ENCODE measurements around the gene NCKAP5.

- TF ChIP-seq RFX5 (IDR thresholded peaks at IDR 0.05; ENCODE audit: borderline replicate concordance, low read depth, low read length) = no peak
- TF ChIP-seq MAX (IDR thresholded peaks at IDR 0.05) = no peak
- TF ChIP-seq POLR2AphosphoS5 (IDR thresholded peaks at IDR 0.05; ENCODE audit: low read depth, low read length) = no peak
- TF ChIP-seq POLR2A (IDR thresholded peaks at IDR 0.05; ENCODE audit: control extremely low read depth in 1 of 2, low read depth in 2 of 2, low read length in 2 of 2) = no peak
- no peak for TF ChIP-seq FOSL1 (IDR thresholded peaks at IDR 0.05; ENCODE audit: insufficient read depth, low read depth, low read length)
- no peak for TF ChIP-seq CTCF (IDR thresholded peaks at IDR 0.05; ENCODE audit: control extremely low read depth in 1 of 3, insufficient read depth in 1 of 3, low read depth in 1 of 3, low read length in 3 of 3)
- TF ChIP-seq EP300 (IDR thresholded peaks at IDR 0.05; ENCODE audit: borderline replicate concordance in 1 of 2, low read depth in 2 of 2, low read length in 2 of 2) = no peak
- no peak for TF ChIP-seq ATF2 (IDR thresholded peaks at IDR 0.05; ENCODE audit: low read length)
- no peak for TF ChIP-seq SRF (IDR thresholded peaks at IDR 0.05; ENCODE audit: low read depth, low read length)
- TF ChIP-seq RAD21 (IDR thresholded peaks at IDR 0.05 in 1 of 2, conservative IDR thresholded peaks at IDR 0.05 in 1 of 2; ENCODE audit: low read depth in 2 of 2, low read length in 2 of 2) = no peak
- TF ChIP-seq KDM1A (IDR thresholded peaks at IDR 0.05; ENCODE audit: borderline replicate concordance, low read length) = no peak
- no peak for TF ChIP-seq TEAD4 (IDR thresholded peaks at IDR 0.05; ENCODE audit: low read depth, low read length)
- TF ChIP-seq GABPA (IDR thresholded peaks at IDR 0.05; ENCODE audit: borderline replicate concordance, insufficient read depth, low read length) = no peak
- TF ChIP-seq CHD2 (IDR thresholded peaks at IDR 0.05; ENCODE audit: low read length) = no peak
Observed at GRCh38 chr2:133287709-133288108, 280.6 kb downstream of the NCKAP5 start.
